ENCODE data around the gene MYBBP1A. TPM values are rescaled to one million over a fixed set of nuclear protein-coding genes. Genes with fewer than 3 reads are reported as not detected.
A peak's percentile ranks its signal among the peaks of the same experiment; 100 is the strongest.

The MYBBP1A gene
- total and polyA plus RNA-seq, 2 of the 4 experiments (the other 2 are of a cell fraction), result 22.6 to 45.9 TPM

- H4K91ac ChIP-seq (ENCODE audit: insufficient read depth, low read depth, low read length), result no peak overlapping the region
- dilution Hi-C loops (cut with HindIII; ENCODE audit: low sequenced_read_pairs, unreplicated experiment) (no loop called here), intact Hi-C loops (cut with micrococcal nuclease) (no loop called here), in situ Hi-C loops (cut with MboI; ENCODE audit: low sequenced_read_pairs) (no loop called here)
- H3K9me3 ChIP-seq (ENCODE audit: control insufficient read depth, insufficient read depth, low read length), result no peaks in the 10 kb centered on the region
- TF ChIP-seq POLR2A (IDR thresholded peaks at IDR 0.05; ENCODE audit: low read depth, low read length), result no peak
- no peak for TF ChIP-seq CEBPB (IDR thresholded peaks at IDR 0.05; ENCODE audit: low read depth, low read length)
- TF ChIP-seq MAZ (IDR thresholded peaks at IDR 0.05; ENCODE audit: borderline replicate concordance, low read depth, low read length), result no peak
- TF ChIP-seq RCOR1 (IDR thresholded peaks at IDR 0.05; ENCODE audit: insufficient replicate concordance, low read length), result no peak
- TF ChIP-seq NFE2L2 (IDR thresholded peaks at IDR 0.05; ENCODE audit: low read depth, low read length), result no peak
- no peak for TF ChIP-seq MAFK (IDR thresholded peaks at IDR 0.05; ENCODE audit: low read depth, low read length)
- TF ChIP-seq BHLHE40 (IDR thresholded peaks at IDR 0.05; ENCODE audit: low read depth, low read length), result no peak
- TF ChIP-seq MXI1 (IDR thresholded peaks at IDR 0.05; ENCODE audit: borderline replicate concordance, low read depth, low read length), result no peak
- TF ChIP-seq FOS (IDR thresholded peaks at IDR 0.05; ENCODE audit: low read depth, low read length), result no peak
- TF ChIP-seq CHD1 (IDR thresholded peaks at IDR 0.05; ENCODE audit: low read depth, low read length), result no peak
- no peak for TF ChIP-seq ELK1 (IDR thresholded peaks at IDR 0.05; ENCODE audit: borderline replicate concordance, low read depth, low read length)
- no peak for TF ChIP-seq SMC3 (IDR thresholded peaks at IDR 0.05; ENCODE audit: low read depth, low read length)
- TF ChIP-seq USF2 (IDR thresholded peaks at IDR 0.05; ENCODE audit: low read depth, low read length), result no peak
- no peak for TF ChIP-seq RAD21 (IDR thresholded peaks at IDR 0.05; ENCODE audit: low read length)
- TF ChIP-seq CTCF (conservative IDR thresholded peaks at IDR 0.05; ENCODE audit: low read depth, low read length), result no peak
- TF ChIP-seq RFX5 (IDR thresholded peaks at IDR 0.05; ENCODE audit: low read depth, low read length), result no peak
- H3K23ac ChIP-seq (ENCODE audit: low read depth, low read length), result no peak overlapping the region
- H4K20me1 ChIP-seq (ENCODE audit: insufficient read depth, low read length), result no peaks in the 10 kb centered on the region
- no peaks in the 10 kb centered on the region for H3K36me3 ChIP-seq (ENCODE audit: control insufficient read depth, insufficient read depth, low read length)
- no peak overlapping the region for H4K5ac ChIP-seq (ENCODE audit: low read depth, low read length)
- ChIA-PET POLR2A (ENCODE audit: unreplicated experiment) (interaction anchor here (0.5 kb wide), 1 partner anchor 25 kb away, joined by 3 read pairs; no protein-coding TSS in a partner anchor), CTCF (no interaction called here)
- H3K27me3 ChIP-seq (ENCODE audit: control insufficient read depth, insufficient read depth, low read length), result peaks cover 65% of the 10 kb centered on the region
- H2AFZ ChIP-seq (replicated peaks; ENCODE audit: low read length, poor library complexity), result peak overlapping the region; percentile 37
- no CpG with 5 or more reads among the region's 8 CpGs for WGBS, 2 experiments (ENCODE audit: extremely low coverage in 2 of 2, insufficient read length in 1 of 2)
- H3K4me3 ChIP-seq (ENCODE audit: insufficient read depth, low read depth, low read length), result no peak overlapping the region
- no peak overlapping the region for H2BK20ac ChIP-seq (ENCODE audit: low read depth, low read length)
- H2BK15ac ChIP-seq (ENCODE audit: low read depth, low read length), result no peak overlapping the region
- BruUV-seq (replicated peaks), result no TSS peak
- no peak overlapping the region for H3K14ac ChIP-seq (replicated peaks; ENCODE audit: low read depth, low read length)
- no peak overlapping the region for H2BK120ac ChIP-seq (ENCODE audit: low read depth, low read length)
- H2AK9ac ChIP-seq (replicated peaks; ENCODE audit: low read depth, low read length, poor library complexity), result no peak overlapping the region
- H3K4me1 ChIP-seq (ENCODE audit: control insufficient read depth, insufficient read depth, low read length), result no peaks in the 10 kb centered on the region; the same call in 1 of the 2 replicates
- H2BK5ac ChIP-seq (ENCODE audit: low read depth, low read length, poor library complexity, severe bottlenecking), result no peak overlapping the region
- ATAC-seq (ENCODE audit: low read depth), result no peak
- no peak for DNase-seq
- no peak overlapping the region for H3K56ac ChIP-seq (ENCODE audit: extremely low read depth, insufficient read depth, low read length)
- H3K9me1 ChIP-seq (ENCODE audit: insufficient read depth, low read length), result no peaks in the 10 kb centered on the region
- H2AK5ac ChIP-seq (ENCODE audit: low read depth, low read length), result no peak overlapping the region
- H4K8ac ChIP-seq (ENCODE audit: low read depth in 2 of 2, low read length in 2 of 2), result no peak overlapping the region
- H3K4me2 ChIP-seq (ENCODE audit: low read depth, low read length), result no peak overlapping the region
- no peaks in the 10 kb centered on the region for H3K79me1 ChIP-seq (ENCODE audit: low read depth in 1 of 2, low read length in 2 of 2)
- no peak overlapping the region for H3K27ac ChIP-seq (ENCODE audit: insufficient read depth, low read length)
- no peak overlapping the region for H3K18ac ChIP-seq (ENCODE audit: low read depth, low read length)
- H3K4ac ChIP-seq (ENCODE audit: low read depth, low read length), result no peak overlapping the region
- no peak overlapping the region for H3K9ac ChIP-seq (ENCODE audit: low read depth, low read length)
Measured at GRCh38 chr17:4582691-4583090, 27.5 kb upstream of the MYBBP1A start.
